DMS79 (cell line): ENCODE data around the gene RABEP1.
A peak's percentile ranks its signal among the peaks of the same experiment; 100 is the strongest.

Source experiments
- DNase-seq: peaks from one replicate; lab custom pipeline; 2025; lab: John Stamatoyannopoulos, UW

The RABEP1 gene

GRCh38 chr17:5362162-5362811, 80.2 kb downstream of the RABEP1 start:
- DNase-seq, result no peak

- DNase-seq, result no peak
Measured at GRCh38 chr17:5364156-5364555, 82.1 kb downstream of the RABEP1 start.

GRCh38 chr17:5364696-5365095, 82.6 kb downstream of the RABEP1 start:
- DNase-seq, result no peak

- DNase-seq, result no peak
Measured at GRCh38 chr17:5365831-5366230, 83.7 kb downstream of the RABEP1 start.

GRCh38 chr17:5370411-5370810, 88.3 kb downstream of the RABEP1 start:
- no peak for DNase-seq

GRCh38 chr17:5373112-5373511, 91.0 kb downstream of the RABEP1 start:
- no peak for DNase-seq

GRCh38 chr17:5378566-5379207, 96.6 kb downstream of the RABEP1 start:
- DNase-seq, result no peak

GRCh38 chr17:5379351-5380107, 97.4 kb downstream of the RABEP1 start:
- DNase-seq, result no peak

- no peak for DNase-seq
Measured at GRCh38 chr17:5380491-5381135, 98.5 kb downstream of the RABEP1 start.

- DNase-seq, result no peak
Measured at GRCh38 chr17:5381542-5381941, 99.5 kb downstream of the RABEP1 start.

GRCh38 chr17:5391678-5392077, 109.6 kb downstream of the RABEP1 start:
- no peak for DNase-seq

GRCh38 chr17:5396612-5397011, 114.5 kb downstream of the RABEP1 start:
- no peak for DNase-seq

GRCh38 chr17:5399767-5400166, 117.7 kb downstream of the RABEP1 start:
- DNase-seq, result no peak

- no peak for DNase-seq
Measured at GRCh38 chr17:5405400-5405799, 123.3 kb downstream of the RABEP1 start.

GRCh38 chr17:5408186-5408585, 126.1 kb downstream of the RABEP1 start:
- no peak for DNase-seq

GRCh38 chr17:5410594-5411272, 128.6 kb downstream of the RABEP1 start:
- DNase-seq, result no peak

- DNase-seq, result no peak
Measured at GRCh38 chr17:5413682-5414081, 131.6 kb downstream of the RABEP1 start.

GRCh38 chr17:5416901-5417300, 134.8 kb downstream of the RABEP1 start:
- no peak for DNase-seq

- peak; percentile 39 for DNase-seq
Measured at GRCh38 chr17:5418858-5419355, 136.8 kb downstream of the RABEP1 start.

GRCh38 chr17:5419356-5419958, 137.4 kb downstream of the RABEP1 start, which contains the start of gene NUP88:
NUP88 (minus strand) TSS chr17:5419662; CDS start chr17:5419650, 12 bp downstream.
- peak; percentile 97 for DNase-seq

GRCh38 chr17:5419959-5420653, 138.0 kb downstream of the RABEP1 start, which contains the start of gene RPAIN:
RPAIN (plus strand) TSS chr17:5420182; CDS start chr17:5420211, 29 bp downstream.
- peak; percentile 94 for DNase-seq
